OCI-LY3 (cell line): ENCODE data around the gene SLC9A7.

Experiments used
- CTCF ChIP-seq: fragments of 200-600, 300-600 bp; sonication (generic); IDR thresholded peaks from 2 replicates; pipeline ENCODE4 v1.5.1; 2014; ENCODE audit warnings: antibody characterized with exemption, low read length, low read depth
- EZH2phosphoT487 ChIP-seq: fragments of 200-600 bp; shearing (Covaris generic); IDR thresholded peaks from 2 replicates; pipeline ENCODE4 v1.6.1; 2018; ENCODE audit warnings: antibody characterized with exemption, mixed run types, low read depth

- TF ChIP-seq CTCF = no peak
- TF ChIP-seq EZH2phosphoT487 = no peak
These were observed 28.2 kb downstream of the SLC9A7 start for GRCh38 chrX:46730765-46731164.
